GM10248 (cell line): ENCODE measurements around the gene HMGB3.
"Not testable (repeated sequence)": the region's sequence is repeated elsewhere in the genome, so short reads cannot be mapped to it uniquely, and the experiment has no call there.

Experiments
- CTCF ChIA-PET: fragments of 300-600 bp; sonication (Branson Sonifier 250); formaldehyde crosslinking; extraction: SDS; loops from one replicate; lab custom pipeline; 2021; ENCODE audit warnings: antibody characterized with exemption; lab: Yijun Ruan, JAX
- POLR2A ChIA-PET: fragments of 350-650 bp; sonication (Branson Sonifier 250); formaldehyde crosslinking; extraction: SDS; loops from one replicate; lab custom pipeline; 2020; ENCODE audit warnings: antibody characterized with exemption; lab: Yijun Ruan, JAX
- DNase-seq: peaks from one replicate; pipeline ENCODE4 v3.0.0; 2012; ENCODE audit errors: extremely low spot score
- TF ChIP-seq, protein P1 (sequence below): IDR thresholded peaks from 2 replicates; pipeline ENCODE4 v1.5.1; 2012; ENCODE audit warnings: mild to moderate bottlenecking, low read depth; ENCODE audit errors: extremely low read depth, missing control alignments, control extremely low read depth

HMGB3 gene

DNA sequence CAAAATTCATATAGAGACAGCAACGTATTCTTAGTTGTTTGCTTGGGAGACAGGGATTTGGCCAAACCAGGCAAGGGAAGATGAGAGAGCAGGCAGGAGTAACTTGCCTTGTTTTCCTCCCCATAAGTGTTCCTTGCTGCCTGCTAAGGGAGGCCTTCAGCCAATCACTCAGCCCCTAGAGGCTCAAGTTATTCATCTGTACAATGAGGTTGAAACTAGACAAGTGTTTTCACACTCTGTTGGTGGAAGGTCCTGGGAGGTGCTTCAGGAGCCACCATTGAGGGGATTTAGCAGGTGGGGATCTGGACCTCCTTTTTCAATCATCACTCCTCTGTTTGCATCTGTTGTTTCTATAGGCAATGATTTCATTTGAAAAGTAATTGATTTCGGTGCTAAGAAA lies 23.6 kb upstream of the HMGB3 start:
- POLR2A ChIA-PET: no interaction called here
- DNase-seq: no peak
- CTCF ChIA-PET: no interaction called here
- TF ChIP-seq, protein P1, sequence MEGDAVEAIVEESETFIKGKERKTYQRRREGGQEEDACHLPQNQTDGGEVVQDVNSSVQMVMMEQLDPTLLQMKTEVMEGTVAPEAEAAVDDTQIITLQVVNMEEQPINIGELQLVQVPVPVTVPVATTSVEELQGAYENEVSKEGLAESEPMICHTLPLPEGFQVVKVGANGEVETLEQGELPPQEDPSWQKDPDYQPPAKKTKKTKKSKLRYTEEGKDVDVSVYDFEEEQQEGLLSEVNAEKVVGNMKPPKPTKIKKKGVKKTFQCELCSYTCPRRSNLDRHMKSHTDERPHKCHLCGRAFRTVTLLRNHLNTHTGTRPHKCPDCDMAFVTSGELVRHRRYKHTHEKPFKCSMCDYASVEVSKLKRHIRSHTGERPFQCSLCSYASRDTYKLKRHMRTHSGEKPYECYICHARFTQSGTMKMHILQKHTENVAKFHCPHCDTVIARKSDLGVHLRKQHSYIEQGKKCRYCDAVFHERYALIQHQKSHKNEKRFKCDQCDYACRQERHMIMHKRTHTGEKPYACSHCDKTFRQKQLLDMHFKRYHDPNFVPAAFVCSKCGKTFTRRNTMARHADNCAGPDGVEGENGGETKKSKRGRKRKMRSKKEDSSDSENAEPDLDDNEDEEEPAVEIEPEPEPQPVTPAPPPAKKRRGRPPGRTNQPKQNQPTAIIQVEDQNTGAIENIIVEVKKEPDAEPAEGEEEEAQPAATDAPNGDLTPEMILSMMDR: no peak

DNA sequence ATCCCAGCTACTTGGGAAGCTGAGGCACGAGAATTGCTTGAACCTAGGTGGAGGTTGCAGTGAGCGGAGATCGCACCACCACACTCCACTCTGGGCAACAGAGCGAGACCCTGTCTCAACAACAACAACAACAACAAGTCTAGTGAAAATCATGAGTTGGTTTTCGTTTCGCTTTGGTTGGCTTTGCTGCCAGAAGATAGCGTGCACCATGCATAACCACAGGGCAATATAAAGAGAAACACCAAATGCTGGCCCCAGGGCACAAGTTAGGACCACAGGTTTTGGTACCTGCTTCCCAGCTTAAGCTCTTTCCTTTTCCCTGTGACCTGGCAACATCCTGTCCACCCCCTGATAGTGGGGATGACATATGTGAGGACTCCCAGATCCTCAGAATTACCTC lies 21.5 kb upstream of the HMGB3 start:
- CTCF ChIA-PET: interaction anchor here (0.7 kb wide), 1 partner anchor 20 kb away, joined by 3 read pairs; no protein-coding TSS in a partner anchor

DNA sequence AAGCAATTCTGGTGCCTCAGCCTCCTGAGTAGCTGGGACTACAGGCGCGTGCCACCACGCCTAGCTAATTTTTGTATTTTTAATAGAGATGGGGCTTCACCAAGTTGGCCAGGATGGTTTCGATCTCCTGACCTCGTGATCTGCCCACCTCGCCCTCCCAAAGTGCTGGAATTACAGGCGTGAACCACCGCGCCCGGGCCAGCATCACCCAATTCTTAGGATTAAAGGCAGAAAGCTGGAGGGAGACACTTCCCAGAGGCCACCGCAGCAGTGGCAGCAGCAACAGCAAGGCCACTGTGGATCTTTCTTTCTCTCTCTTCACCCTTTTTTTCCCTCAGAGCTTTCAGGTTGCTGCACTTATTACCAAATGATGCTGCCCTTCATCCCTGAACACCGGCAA lies 18.7 kb upstream of the HMGB3 start:
- CTCF ChIA-PET: not testable (repeated sequence)

More for the DNA sequence above, 21.5 kb upstream of the HMGB3 start:
- TF ChIP-seq, protein P1: no peak
- DNase-seq: no peak
- POLR2A ChIA-PET: no interaction called here

DNA sequence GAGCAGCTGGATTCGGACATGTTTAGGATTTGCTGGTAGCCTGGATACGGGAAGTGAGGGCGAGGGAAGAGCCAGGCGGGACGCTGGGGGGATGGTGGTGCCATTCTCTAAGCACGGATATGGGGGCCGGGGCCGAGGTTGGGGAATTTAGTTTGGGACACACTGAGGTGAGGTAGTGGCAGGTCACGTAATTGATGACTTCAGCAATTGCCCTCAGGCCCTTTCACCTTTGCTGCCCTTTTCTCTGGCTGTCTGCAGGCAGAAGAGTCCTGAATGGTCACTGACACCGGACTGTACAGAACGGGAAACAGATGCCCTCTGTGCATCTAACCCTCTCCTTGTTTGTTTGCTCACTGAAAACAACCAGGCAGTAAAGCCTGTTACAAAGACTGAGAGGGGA lies 16.9 kb upstream of the HMGB3 start:
- ChIA-PET CTCF (no interaction called here), POLR2A (no interaction called here)
- TF ChIP-seq, protein P1: no peak

More for the DNA sequence above, 18.7 kb upstream of the HMGB3 start:
- POLR2A ChIA-PET, DNase-seq: not testable (repeated sequence)

DNA sequence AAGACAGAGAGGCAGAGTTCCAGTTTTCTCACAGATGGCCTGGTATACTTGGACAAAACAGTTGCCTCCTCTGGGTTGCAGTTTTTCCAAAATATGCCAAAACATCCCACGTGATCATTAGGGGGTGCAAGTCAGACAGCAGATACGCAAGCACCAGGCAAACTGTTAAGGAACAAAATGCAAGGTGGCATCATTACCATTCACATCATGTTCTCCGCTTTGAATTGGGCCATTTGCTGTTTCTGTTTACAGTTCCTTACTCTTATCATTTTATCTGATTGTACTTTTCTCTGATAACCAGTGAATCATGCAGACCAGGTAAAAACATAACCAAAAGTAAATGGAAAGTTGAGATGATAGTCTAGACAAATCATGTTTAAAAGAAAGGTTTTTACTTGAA lies 16.4 kb upstream of the HMGB3 start:
- ChIA-PET POLR2A (no interaction called here), CTCF (no interaction called here)
- TF ChIP-seq, protein P1: no peak
- no peak for DNase-seq

More for the DNA sequence above, 16.9 kb upstream of the HMGB3 start:
- no peak for DNase-seq

DNA sequence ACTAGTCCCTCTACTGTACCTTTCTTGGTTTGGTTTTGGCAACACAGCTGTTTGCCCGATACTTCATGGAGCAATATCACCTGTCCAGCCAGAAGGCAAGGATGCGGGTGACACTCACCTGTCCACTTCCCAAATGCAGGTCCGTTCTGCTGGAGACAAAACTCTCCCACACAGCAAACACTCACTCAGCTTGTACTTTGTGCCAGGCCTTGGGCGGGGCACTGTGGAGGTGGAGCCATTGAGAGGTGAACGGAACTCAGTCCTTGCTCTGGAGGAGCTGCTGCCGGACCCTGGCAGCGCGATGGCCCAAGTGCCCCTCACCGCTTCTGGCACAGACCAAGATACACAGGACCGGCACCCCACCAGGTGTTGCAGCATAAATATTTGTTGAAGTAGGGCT lies 15.3 kb upstream of the HMGB3 start:
- TF ChIP-seq, protein P1: no peak
- ChIA-PET POLR2A (no interaction called here), CTCF (no interaction called here)
- no peak for DNase-seq

DNA sequence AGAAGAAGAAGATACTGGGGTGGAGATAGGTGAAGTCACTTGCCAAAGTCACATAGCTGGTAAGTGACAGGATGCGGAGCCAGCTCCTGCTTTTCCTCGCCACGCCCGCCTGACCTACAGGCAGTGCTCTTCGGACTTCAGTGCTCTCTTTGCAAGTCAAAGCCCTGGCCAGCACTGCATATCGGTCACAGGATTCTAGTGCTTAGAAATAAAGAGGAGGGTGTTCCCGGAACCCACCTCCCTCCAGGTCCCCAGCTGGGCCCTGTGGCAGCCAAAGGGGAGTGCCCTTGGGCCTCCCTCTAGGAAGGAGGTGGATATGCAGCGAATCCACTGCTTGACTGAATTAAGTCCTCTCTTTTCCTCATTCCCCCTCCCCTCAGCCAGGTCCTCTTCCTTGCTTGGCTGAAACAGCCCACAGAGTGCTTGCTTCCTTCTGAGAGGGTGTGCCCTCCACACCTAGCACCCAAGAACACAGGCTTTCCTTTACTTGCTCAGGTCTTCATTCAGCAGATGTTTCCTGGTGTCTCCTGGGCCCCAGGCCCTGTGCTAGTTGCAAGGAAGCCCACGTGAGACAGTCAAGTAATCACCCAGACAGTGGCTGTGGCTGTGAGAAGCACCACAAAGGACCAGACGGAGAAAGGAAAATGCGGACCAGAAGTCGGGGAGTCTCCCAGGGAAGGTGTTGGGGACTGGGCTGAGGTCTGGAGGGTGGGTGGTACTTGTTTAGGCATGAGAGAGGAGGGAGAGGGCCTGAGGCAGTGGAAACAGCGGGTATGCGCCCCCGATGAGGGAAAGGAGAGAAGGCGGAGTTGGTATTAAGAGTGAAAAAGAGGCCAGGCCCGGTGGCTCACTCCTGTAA lies 14.0 kb upstream of the HMGB3 start:
- TF ChIP-seq, protein P1: no peak
- CTCF ChIA-PET: no interaction called here
- POLR2A ChIA-PET: no interaction called here
- no peak for DNase-seq
